LoVo (cell line): ENCODE data around the gene TSC22D1.
"Not testable (repeated sequence)": the region's sequence is repeated elsewhere in the genome, so short reads cannot be mapped to it uniquely, and the experiment has no call there.

Experiments
- DNase-seq: peaks from one replicate; pipeline ENCODE4 v3.0.0-alpha.2; 2016; ENCODE audit warnings: low spot score

The TSC22D1 gene

GRCh38 chr13:44575741-44576350 lies at the start of gene TSC22D1:
Gene TSC22D1, minus strand, starts transcription at chr13:44576330. Its CDS starts 256 bp downstream, at chr13:44576074.
- DNase-seq: peak; percentile 7

- DNase-seq: no peak
Measured at GRCh38 chr13:44622708-44623107, 46.6 kb upstream of the TSC22D1 start.

GRCh38 chr13:44622261-44622660 lies 46.1 kb upstream of the TSC22D1 start:
- DNase-seq: no peak

- DNase-seq: no peak
Measured at GRCh38 chr13:44620057-44620456, 43.9 kb upstream of the TSC22D1 start.

- no peak for DNase-seq
Measured at GRCh38 chr13:44619651-44620050, 43.5 kb upstream of the TSC22D1 start.

GRCh38 chr13:44618326-44618725 lies 42.2 kb upstream of the TSC22D1 start:
- DNase-seq: no peak

GRCh38 chr13:44617648-44618047 lies 41.5 kb upstream of the TSC22D1 start:
- DNase-seq: no peak

GRCh38 chr13:44609137-44609536 lies 33.0 kb upstream of the TSC22D1 start:
- no peak for DNase-seq

- DNase-seq: no peak
Measured at GRCh38 chr13:44605721-44606120, 29.6 kb upstream of the TSC22D1 start.

- no peak for DNase-seq
Measured at GRCh38 chr13:44605275-44605674, 29.1 kb upstream of the TSC22D1 start.

- no peak for DNase-seq
Measured at GRCh38 chr13:44601586-44601985, 25.5 kb upstream of the TSC22D1 start.

- not testable (repeated sequence) for DNase-seq
Measured at GRCh38 chr13:44593861-44594592, 17.9 kb upstream of the TSC22D1 start.

- DNase-seq: no peak
Measured at GRCh38 chr13:44592216-44592847, 16.2 kb upstream of the TSC22D1 start.

- DNase-seq: no peak
Measured at GRCh38 chr13:44591316-44591715, 15.2 kb upstream of the TSC22D1 start.

GRCh38 chr13:44583137-44583536 lies 7.0 kb upstream of the TSC22D1 start:
- no peak for DNase-seq

GRCh38 chr13:44578067-44578400 lies 1.9 kb upstream of the TSC22D1 start:
- DNase-seq: peak; percentile 23

- DNase-seq: peak; percentile 97
Measured at GRCh38 chr13:44577236-44578066, 1.3 kb upstream of the TSC22D1 start.

GRCh38 chr13:44576351-44577235 lies 463 bp upstream of the TSC22D1 start:
- DNase-seq: peak; percentile 13

- no peak for DNase-seq
Measured at GRCh38 chr13:44575035-44575434, 1.1 kb downstream of the TSC22D1 start.

GRCh38 chr13:44574466-44574855 lies 1.7 kb downstream of the TSC22D1 start:
- DNase-seq: no peak

GRCh38 chr13:44573790-44574465 lies 2.2 kb downstream of the TSC22D1 start:
- no peak for DNase-seq
